Aorta (tissue), 5 donors: ENCODE results near the gene DSCAML1. TPM values are rescaled to one million over a fixed set of nuclear protein-coding genes. Genes with fewer than 3 reads are reported as not detected.

Experiments used
- ATAC-seq: fragments of 200-7000 bp; cut with Tn5 transposase; one replicate; pipeline ENCODE4 v1.9.1; 2022; ENCODE audit warnings: moderate library complexity; ENCODE audit not compliant: low FRiP score
- DNase-seq, 2 donors: peaks; one replicate each; pipeline ENCODE4 v3.0.0-alpha.2; 2020
- H3K27ac ChIP-seq, 2 donors: one replicate each; pipeline ENCODE4 v1.5.1; 2013; ENCODE audit warnings: low read length in 2 of 2, mild to moderate bottlenecking in 2 of 2, moderate library complexity in 2 of 2, control low read depth in 1 of 2, inconsistent platforms in 1 of 2, low read depth in 1 of 2
- H3K27me3 ChIP-seq, 2 donors: one replicate each; pipeline ENCODE4 v1.6.1; 2013; ENCODE audit warnings: control low read depth in 1 of 2, low read length in 1 of 2, mild to moderate bottlenecking in 1 of 2, moderate library complexity in 1 of 2; ENCODE audit not compliant: insufficient read depth in 2 of 2, control insufficient read depth in 1 of 2
- H3K36me3 ChIP-seq, 2 donors: one replicate each; pipeline ENCODE4 v1.6.1; 2013; ENCODE audit warnings: control low read depth in 1 of 2, low read length in 1 of 2, mild to moderate bottlenecking in 1 of 2; ENCODE audit not compliant: insufficient read depth in 2 of 2, control insufficient read depth in 1 of 2
- H3K4me1 ChIP-seq, 2 donors: one replicate each; pipeline ENCODE4 v1.6.1; 2013; ENCODE audit warnings: low read length in 2 of 2, control low read depth in 1 of 2, mild to moderate bottlenecking in 1 of 2, moderate library complexity in 1 of 2; ENCODE audit not compliant: insufficient read depth in 2 of 2, control insufficient read depth in 1 of 2
- H3K4me3 ChIP-seq, 2 donors: one replicate each; pipeline ENCODE4 v1.5.1; 2013; ENCODE audit warnings: low read length in 2 of 2, control low read depth in 1 of 2, mild to moderate bottlenecking in 1 of 2
- H3K9me3 ChIP-seq: one replicate; pipeline ENCODE4 v1.6.1; 2013; ENCODE audit warnings: mild to moderate bottlenecking, low read length; ENCODE audit not compliant: control insufficient read depth
- WGBS, 2 donors: extraction: QIAGEN DNeasy Blood & Tissue Kit; methylation state at CpG; one replicate each; pipeline ENCODE4 v1.1.7; 2013; 5-methylcytosine and 5-hydroxymethylcytosine counted together
- intact Hi-C, 2 donors: fragments of 100-400 bp; cut with DNase I; formaldehyde crosslinking; loops; one replicate each; pipeline versions ENCODE4 v1.14.2 to v1.15.0; 2022
- polyA plus RNA-seq, 2 donors: library from polyadenylated mRNA; stranded (reverse); fragments of 200-250 nt; gene quantifications; one replicate each; pipeline ENCODE4 v1.2.3, GENCODE V29; 2013
- total RNA-seq, 2 donors: library from RNA; stranded (reverse); fragmentation: NEBNext Ultra II Directional; extraction: Animal tissue kit (Norgen Biotek cat#: 25700); gene quantifications; one replicate each; pipeline ENCODE4 v1.2.1, GENCODE V29; 2021
- donor health status: healthy with polysubstance abuse.
- donor health status: Bipolar disorder and iron deficiency.
- donor health status: DM: no; HTN: no; CAD: no.
- donor health status: DM: no; HTN: no; CAD: no.
- donor health status: DM: yes; HTN: yes; CAD: no.

Gene DSCAML1
- total and polyA plus RNA-seq, 4 donors: 0.13 to 2.2 (median 0.58) TPM; not detected in 1

- H3K9me3 ChIP-seq: peaks cover 1% of the 10 kb centered on the region
- intact Hi-C loops: no loop called here
- no peaks in the 10 kb centered on the region for H3K4me1 ChIP-seq
- no peak overlapping the region for H3K4me3 ChIP-seq
- ATAC-seq (no peak), DNase-seq (no peak)
- H3K27me3 ChIP-seq: no peaks in the 10 kb centered on the region
- H3K36me3 ChIP-seq: no peaks in the 10 kb centered on the region
- H3K27ac ChIP-seq: no peak overlapping the region
- 85 to 87% methylated on average over 7 of the region's 7 CpGs for WGBS, 2 donors
Observed at GRCh38 chr11:117771841-117772240, 25.2 kb downstream of the DSCAML1 start.

DNA sequence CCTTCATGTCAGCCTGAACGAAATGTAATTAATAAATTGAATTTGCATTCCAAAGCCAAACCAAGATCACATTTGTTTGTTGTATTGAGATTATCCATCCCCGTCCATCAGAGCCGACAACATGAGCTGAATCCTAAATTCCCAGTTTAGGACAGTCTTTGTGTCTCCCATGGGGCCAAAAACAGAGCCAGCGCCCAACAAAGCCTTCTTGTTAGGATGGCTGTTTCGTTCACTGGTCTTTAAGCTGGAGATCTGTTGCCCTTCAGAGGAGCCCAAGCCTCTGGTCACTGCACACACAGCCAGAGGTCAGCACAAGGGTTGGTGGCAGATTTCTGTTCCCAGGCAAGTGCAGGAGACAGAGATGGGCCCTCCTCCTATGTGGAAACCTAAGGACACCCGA is 25.8 kb downstream of the DSCAML1 start:
- 80 to 82% methylated on average over 6 of the region's 6 CpGs for WGBS, 2 donors
- intact Hi-C loops: no loop called here
- Histone ChIP-seq H3K4me3 (no peak overlapping the region), H3K27me3 (no peaks in the 10 kb centered on the region), H3K27ac (no peak overlapping the region), H3K4me1 (no peaks in the 10 kb centered on the region), H3K36me3 (no peaks in the 10 kb centered on the region), H3K9me3 (peaks cover 1% of the 10 kb centered on the region)
- ATAC-seq (no peak), DNase-seq (no peak)

DNA sequence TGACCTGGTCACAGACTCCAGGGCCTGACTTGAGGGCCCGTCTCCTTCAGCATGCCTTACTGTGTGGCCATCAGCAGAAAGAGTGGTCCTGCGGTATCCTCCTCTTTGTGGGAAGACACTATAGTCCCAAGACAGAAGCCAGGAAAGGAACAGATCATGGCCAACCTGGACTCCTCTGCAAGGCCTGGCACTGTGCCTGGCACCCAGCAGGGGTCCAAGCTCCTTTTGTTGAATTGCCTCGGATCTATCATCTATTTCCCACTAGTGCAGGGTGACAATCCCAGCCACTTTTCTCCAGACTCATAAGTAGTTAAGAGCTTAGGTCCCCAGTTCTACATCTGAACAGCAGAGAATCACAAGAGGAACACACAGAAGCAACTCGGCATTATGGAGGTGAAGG is 27.0 kb downstream of the DSCAML1 start:
- Histone ChIP-seq H3K36me3 (no peaks in the 10 kb centered on the region), H3K9me3 (peaks cover 1% of the 10 kb centered on the region), H3K4me1 (no peaks in the 10 kb centered on the region), H3K27me3 (no peaks in the 10 kb centered on the region), H3K4me3 (no peak overlapping the region), H3K27ac (no peak overlapping the region)
- ATAC-seq (no peak), DNase-seq (no peak)
- intact Hi-C loops: no loop called here
- 83 to 85% methylated on average over 4 of the region's 4 CpGs for WGBS, 2 donors

- 89 to 95% methylated on average over 2 of the region's 2 CpGs for WGBS, 2 donors
- intact Hi-C loops: no loop called here
- Histone ChIP-seq H3K27me3 (no peaks in the 10 kb centered on the region), H3K4me3 (no peak overlapping the region), H3K27ac (no peak overlapping the region), H3K4me1 (no peaks in the 10 kb centered on the region), H3K36me3 (no peaks in the 10 kb centered on the region), H3K9me3 (peaks cover 1% of the 10 kb centered on the region)
- ATAC-seq: no peak
- no peak for DNase-seq
Observed at GRCh38 chr11:117769533-117769932, 27.5 kb downstream of the DSCAML1 start.

DNA sequence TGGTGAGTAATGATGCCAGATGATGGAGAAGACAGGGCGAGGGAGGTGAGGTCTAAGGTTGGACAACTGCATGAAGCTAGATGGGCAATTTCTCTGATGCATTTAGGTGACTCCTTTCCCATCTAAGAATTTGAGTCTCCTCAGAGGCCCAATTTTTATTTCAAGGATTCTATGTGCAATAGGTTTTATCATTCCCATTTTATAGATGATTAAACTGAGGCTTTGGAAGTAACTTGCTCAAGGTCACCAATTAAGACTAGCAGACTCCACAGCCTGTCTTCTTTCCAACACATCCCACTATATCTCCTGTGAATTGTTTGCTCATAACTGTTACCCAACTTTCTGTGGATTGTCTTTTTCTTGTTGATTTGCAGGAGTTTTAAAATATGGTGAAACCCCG is 28.5 kb downstream of the DSCAML1 start:
- Histone ChIP-seq H3K27ac (no peak overlapping the region), H3K36me3 (no peaks in the 10 kb centered on the region)
- intact Hi-C loops: no loop called here

DNA sequence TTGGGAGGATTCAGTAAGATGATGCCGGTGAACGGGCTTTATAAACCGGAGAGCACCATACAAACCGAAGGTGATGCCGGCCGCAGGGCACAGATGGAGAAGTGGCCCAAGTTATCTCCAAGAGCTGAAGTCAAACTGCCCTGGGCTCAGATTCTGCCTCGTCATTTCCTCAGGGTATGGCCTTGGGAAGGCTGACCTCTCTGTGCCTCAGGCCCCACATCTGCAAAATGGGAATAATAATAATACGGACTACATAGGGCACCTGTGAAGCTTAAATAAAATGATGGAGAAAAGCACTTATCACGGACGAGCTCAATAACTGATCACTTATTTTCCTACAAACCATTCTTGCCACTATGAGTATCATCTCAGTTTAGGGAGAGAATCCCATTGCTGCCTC is 29.9 kb downstream of the DSCAML1 start:
- no peak overlapping the region for H3K4me3 ChIP-seq
- no peaks in the 10 kb centered on the region for H3K4me1 ChIP-seq
- no peak overlapping the region for H3K27ac ChIP-seq
- H3K27me3 ChIP-seq: no peaks in the 10 kb centered on the region
- peaks cover 1% of the 10 kb centered on the region for H3K9me3 ChIP-seq
- ATAC-seq: no peak
- H3K36me3 ChIP-seq: no peaks in the 10 kb centered on the region
- no peak for DNase-seq
- 90 to 91% methylated on average over 10 of the region's 10 CpGs for WGBS, 2 donors
- intact Hi-C loops: no loop called here

More for the DNA sequence above, 28.5 kb downstream of the DSCAML1 start:
- Histone ChIP-seq H3K9me3 (peaks cover 1% of the 10 kb centered on the region), H3K4me1 (no peaks in the 10 kb centered on the region), H3K4me3 (no peak overlapping the region), H3K27me3 (no peaks in the 10 kb centered on the region)
- ATAC-seq (no peak), DNase-seq (no peak)
- 87 to 91% methylated on average over 2 of the region's 2 CpGs for WGBS, 2 donors

DNA sequence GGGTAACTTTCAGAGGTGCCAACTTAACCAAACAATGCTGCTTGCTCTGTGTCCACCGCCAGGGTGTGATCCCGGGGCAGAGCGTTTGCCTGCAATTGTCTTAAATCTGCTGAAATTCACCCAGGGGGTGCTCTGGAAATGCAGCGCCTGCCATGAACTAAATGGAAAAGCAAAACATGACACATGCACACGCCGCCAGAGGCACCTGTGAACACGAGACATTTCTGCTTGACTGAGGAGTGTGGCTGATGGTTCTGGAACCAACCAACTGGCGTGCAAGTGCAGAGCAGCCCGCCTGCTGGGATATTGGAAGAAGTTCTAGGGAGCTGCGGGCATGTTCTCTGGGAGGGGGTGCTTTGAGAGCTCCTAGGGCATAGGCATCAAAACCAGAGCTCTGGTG is 30.4 kb downstream of the DSCAML1 start:
- intact Hi-C loops: no loop called here
- WGBS, 2 donors: 78 to 79% methylated on average over 10 of the region's 10 CpGs
- Histone ChIP-seq H3K27ac (no peak overlapping the region), H3K4me1 (no peaks in the 10 kb centered on the region), H3K36me3 (no peaks in the 10 kb centered on the region), H3K27me3 (no peaks in the 10 kb centered on the region), H3K9me3 (peaks cover 1% of the 10 kb centered on the region), H3K4me3 (no peak overlapping the region)
- ATAC-seq: no peak
- no peak for DNase-seq

DNA sequence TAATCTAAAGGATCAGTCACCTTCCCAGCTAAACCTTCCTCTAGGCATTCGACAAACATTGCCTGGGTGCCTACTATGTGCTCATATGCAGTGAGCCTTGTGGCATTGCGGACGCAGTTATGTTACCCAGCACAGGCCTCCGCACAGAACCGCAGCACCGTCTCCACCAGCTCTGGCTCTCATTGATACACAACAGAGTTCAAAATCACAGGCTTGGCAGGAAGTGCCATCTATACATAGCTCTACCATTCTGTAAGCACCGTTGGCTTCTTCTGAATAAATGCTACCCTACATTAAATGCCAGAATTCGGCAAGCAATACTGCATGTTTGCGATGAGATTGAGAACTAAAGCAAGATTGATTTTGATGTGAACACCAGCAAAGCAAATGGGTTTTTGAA is 31.0 kb downstream of the DSCAML1 start:
- Histone ChIP-seq H3K9me3 (peaks cover 1% of the 10 kb centered on the region), H3K4me1 (no peaks in the 10 kb centered on the region), H3K27ac (no peak overlapping the region), H3K36me3 (no peaks in the 10 kb centered on the region), H3K27me3 (no peaks in the 10 kb centered on the region), H3K4me3 (no peak overlapping the region)
- DNase-seq (no peak), ATAC-seq (no peak)
- 75 to 78% methylated on average over 9 of the region's 9 CpGs for WGBS, 2 donors
- intact Hi-C loops: no loop called here

GRCh38 chr11:117765068-117765467 is 31.9 kb downstream of the DSCAML1 start:
- WGBS, 2 donors: 59 to 60% methylated on average over 5 of the region's 5 CpGs
- no peaks in the 10 kb centered on the region for H3K4me1 ChIP-seq
- DNase-seq: no peak
- H3K27ac ChIP-seq: no peak overlapping the region
- no peak for ATAC-seq
- intact Hi-C loops: no loop called here
- H3K36me3 ChIP-seq: no peaks in the 10 kb centered on the region
- H3K9me3 ChIP-seq: peaks cover 1% of the 10 kb centered on the region
- H3K27me3 ChIP-seq: no peaks in the 10 kb centered on the region
- H3K4me3 ChIP-seq: no peak overlapping the region
